Astrocyte (in vitro differentiated cells and primary cell): ENCODE data around the gene CSH2. TPM values are rescaled to one million over a fixed set of nuclear protein-coding genes. Genes with fewer than 3 reads are reported as not detected.
"Not testable (repeated sequence)": the region's sequence is repeated elsewhere in the genome, so short reads cannot be mapped to it uniquely, and the experiment has no call there.

Experiments used
- DNase-seq: peaks from one replicate; pipeline ENCODE4 v3.0.0-alpha.2; 2010; ENCODE audit warnings: low read depth
- FAIRE-seq: peaks from 2 replicates; lab custom pipeline; 2011; peaks lifted over from hg19 to GRCh38; lab: Jason Lieb, UNC
- H2AFZ ChIP-seq: 2 replicates; pipeline ENCODE4 v1.6.0; 2012; ENCODE audit warnings: low read depth, low read length, inconsistent platforms
- H3K27ac ChIP-seq: 2 replicates; pipeline ENCODE4 v1.5.1; 2011; ENCODE audit warnings: low read depth, low read length, inconsistent platforms
- H3K27me3 ChIP-seq: 2 replicates; pipeline ENCODE4 v1.6.0; 2011; ENCODE audit warnings: low read length, inconsistent platforms; ENCODE audit not compliant: insufficient read depth
- H3K36me3 ChIP-seq: 2 replicates; pipeline ENCODE4 v1.5.1; 2011; ENCODE audit warnings: low read length, inconsistent platforms; ENCODE audit not compliant: insufficient read depth
- H3K4me1 ChIP-seq: 2 replicates; pipeline ENCODE4 v1.5.1; 2011; ENCODE audit warnings: low read length, inconsistent platforms; ENCODE audit not compliant: insufficient read depth
- H3K4me2 ChIP-seq: 2 replicates; pipeline ENCODE4 v1.6.0; 2012; ENCODE audit warnings: low read length, inconsistent platforms
- H3K4me3 ChIP-seq: 2 replicates; pipeline ENCODE4 v1.5.1; 2011; ENCODE audit warnings: low read depth, mild to moderate bottlenecking, low read length, inconsistent platforms; ENCODE audit not compliant: insufficient read depth
- H3K79me2 ChIP-seq: 2 replicates; pipeline ENCODE4 v1.6.0; 2012; ENCODE audit warnings: mild to moderate bottlenecking, low read length, inconsistent platforms; ENCODE audit not compliant: insufficient read depth
- H3K9ac ChIP-seq: 2 replicates; pipeline ENCODE4 v1.6.0; 2012; ENCODE audit warnings: mild to moderate bottlenecking, low read length, inconsistent platforms
- H3K9me3 ChIP-seq: 2 replicates; pipeline ENCODE4 v1.5.1; 2012; ENCODE audit warnings: low read depth, mild to moderate bottlenecking, low read length, inconsistent platforms; ENCODE audit not compliant: insufficient read depth
- H4K20me1 ChIP-seq: 2 replicates; pipeline ENCODE4 v1.6.0; 2012; ENCODE audit warnings: low read length, inconsistent platforms; ENCODE audit not compliant: insufficient read depth
- H3K27ac Mint-ChIP-seq: one replicate; pipeline ENCODE4 v1.8.0; 2021; ENCODE audit warnings: mild to moderate bottlenecking, mixed read lengths; ENCODE audit not compliant: unreplicated experiment
- H3K27me3 Mint-ChIP-seq: one replicate; pipeline ENCODE4 v1.8.0; 2021; ENCODE audit warnings: low read depth, mixed read lengths; ENCODE audit not compliant: unreplicated experiment
- H3K36me3 Mint-ChIP-seq: one replicate; pipeline ENCODE4 v1.8.0; 2021; ENCODE audit warnings: low read depth, mixed read lengths; ENCODE audit not compliant: unreplicated experiment
- H3K4me1 Mint-ChIP-seq: one replicate; pipeline ENCODE4 v1.8.0; 2021; ENCODE audit warnings: low read depth, mixed read lengths; ENCODE audit not compliant: unreplicated experiment
- H3K4me3 Mint-ChIP-seq: one replicate; pipeline ENCODE4 v1.8.0; 2021; ENCODE audit warnings: mild to moderate bottlenecking, moderate library complexity, mixed read lengths; ENCODE audit not compliant: unreplicated experiment
- H3K9me3 Mint-ChIP-seq: one replicate; pipeline ENCODE4 v1.8.0; 2021; ENCODE audit warnings: mild to moderate bottlenecking, mixed read lengths; ENCODE audit not compliant: unreplicated experiment
- EZH2 ChIP-seq: IDR thresholded peaks from 2 replicates; pipeline ENCODE4 v1.6.1; 2012; ENCODE audit warnings: mild to moderate bottlenecking, low read length, inconsistent platforms; ENCODE audit not compliant: insufficient read depth
- total RNA-seq: library from RNA; stranded (reverse); gene quantifications from 2 replicates; pipeline ENCODE4 v1.2.1, GENCODE V29; 2021
- TF ChIP-seq, protein P1 (sequence below): IDR thresholded peaks from 2 replicates; pipeline ENCODE4 v1.5.1; 2011; ENCODE audit warnings: low read depth, mild to moderate bottlenecking, inconsistent platforms, low read length, moderate library complexity; ENCODE audit not compliant: insufficient read depth

CSH2 gene
- total RNA-seq, 1 donor from 2014 or later = 4.3 TPM

DNA sequence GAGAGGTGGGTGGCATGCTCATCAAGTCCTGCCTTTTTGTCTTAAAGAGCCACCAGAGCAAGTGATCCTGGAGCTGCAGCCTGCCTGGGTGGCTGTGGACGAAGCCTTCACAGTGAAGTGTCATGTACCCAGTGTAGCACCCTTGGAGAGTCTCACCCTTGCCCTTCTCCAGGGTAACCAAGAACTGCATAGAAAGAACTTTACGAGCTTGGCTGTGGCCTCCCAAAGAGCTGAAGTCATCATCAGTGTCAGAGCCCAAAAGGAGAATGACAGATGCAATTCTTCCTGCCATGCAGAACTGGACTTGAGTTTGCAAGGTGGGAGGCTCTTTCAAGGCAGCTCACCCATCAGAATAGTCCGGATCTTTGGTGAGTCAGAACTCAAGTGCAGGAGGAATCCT lies 14.2 kb downstream of the CSH2 start:
- H3K79me2 ChIP-seq = no peaks in the 10 kb centered on the region
- no peaks in the 10 kb centered on the region for H3K9me3 Mint-ChIP-seq
- H3K27ac Mint-ChIP-seq = no peak overlapping the region
- H2AFZ ChIP-seq = no peak overlapping the region
- DNase-seq (no peak), FAIRE-seq (no peak)
- H3K27ac ChIP-seq = no peak overlapping the region
- no peaks in the 10 kb centered on the region for H4K20me1 ChIP-seq
- no peaks in the 10 kb centered on the region for H3K9me3 ChIP-seq
- no peaks in the 10 kb centered on the region for H3K36me3 Mint-ChIP-seq
- peaks cover 18% of the 10 kb centered on the region for H3K27me3 ChIP-seq
- no peaks in the 10 kb centered on the region for H3K4me1 ChIP-seq
- H3K27me3 Mint-ChIP-seq = peaks cover 41% of the 10 kb centered on the region
- no peaks in the 10 kb centered on the region for H3K4me1 Mint-ChIP-seq
- no peak overlapping the region for H3K4me3 ChIP-seq
- H3K4me2 ChIP-seq = no peak overlapping the region
- H3K9ac ChIP-seq = no peak overlapping the region
- H3K4me3 Mint-ChIP-seq = no peak overlapping the region
- TF ChIP-seq, protein P1, sequence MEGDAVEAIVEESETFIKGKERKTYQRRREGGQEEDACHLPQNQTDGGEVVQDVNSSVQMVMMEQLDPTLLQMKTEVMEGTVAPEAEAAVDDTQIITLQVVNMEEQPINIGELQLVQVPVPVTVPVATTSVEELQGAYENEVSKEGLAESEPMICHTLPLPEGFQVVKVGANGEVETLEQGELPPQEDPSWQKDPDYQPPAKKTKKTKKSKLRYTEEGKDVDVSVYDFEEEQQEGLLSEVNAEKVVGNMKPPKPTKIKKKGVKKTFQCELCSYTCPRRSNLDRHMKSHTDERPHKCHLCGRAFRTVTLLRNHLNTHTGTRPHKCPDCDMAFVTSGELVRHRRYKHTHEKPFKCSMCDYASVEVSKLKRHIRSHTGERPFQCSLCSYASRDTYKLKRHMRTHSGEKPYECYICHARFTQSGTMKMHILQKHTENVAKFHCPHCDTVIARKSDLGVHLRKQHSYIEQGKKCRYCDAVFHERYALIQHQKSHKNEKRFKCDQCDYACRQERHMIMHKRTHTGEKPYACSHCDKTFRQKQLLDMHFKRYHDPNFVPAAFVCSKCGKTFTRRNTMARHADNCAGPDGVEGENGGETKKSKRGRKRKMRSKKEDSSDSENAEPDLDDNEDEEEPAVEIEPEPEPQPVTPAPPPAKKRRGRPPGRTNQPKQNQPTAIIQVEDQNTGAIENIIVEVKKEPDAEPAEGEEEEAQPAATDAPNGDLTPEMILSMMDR = no peak
- TF ChIP-seq EZH2 = no peak
- no peaks in the 10 kb centered on the region for H3K36me3 ChIP-seq

DNA sequence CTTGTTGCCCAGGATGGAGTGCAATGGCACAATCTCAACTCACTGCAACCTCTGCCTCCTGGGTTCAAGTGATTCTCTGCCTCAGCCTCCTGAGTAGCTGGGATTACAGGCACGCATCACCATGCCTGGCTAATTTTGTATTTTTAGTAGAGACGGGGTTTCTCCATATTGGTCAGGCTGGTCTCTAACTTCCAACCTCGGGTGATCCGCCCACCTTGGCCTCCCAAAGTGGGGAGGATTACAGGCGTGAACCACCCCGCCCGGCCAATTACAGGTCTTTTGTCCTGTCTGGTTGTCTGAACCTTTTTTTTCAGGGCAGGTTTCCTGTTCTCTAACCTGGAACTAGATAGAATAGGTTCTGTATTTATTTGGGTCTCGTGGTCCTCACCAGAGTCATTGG lies 17.1 kb downstream of the CSH2 start:
- H3K4me3 Mint-ChIP-seq, H4K20me1 ChIP-seq, H3K4me1 ChIP-seq, FAIRE-seq, H3K9me3 ChIP-seq, H2AFZ ChIP-seq, DNase-seq, H3K9me3 Mint-ChIP-seq, H3K4me2 ChIP-seq, H3K27ac ChIP-seq, H3K79me2 ChIP-seq, H3K36me3 Mint-ChIP-seq, H3K4me1 Mint-ChIP-seq, H3K36me3 ChIP-seq, H3K27ac Mint-ChIP-seq, H3K9ac ChIP-seq, H3K4me3 ChIP-seq: not testable (repeated sequence)
- H3K27me3 Mint-ChIP-seq = peaks cover 43% of the 10 kb centered on the region
- peaks cover 28% of the 10 kb centered on the region for H3K27me3 ChIP-seq

DNA sequence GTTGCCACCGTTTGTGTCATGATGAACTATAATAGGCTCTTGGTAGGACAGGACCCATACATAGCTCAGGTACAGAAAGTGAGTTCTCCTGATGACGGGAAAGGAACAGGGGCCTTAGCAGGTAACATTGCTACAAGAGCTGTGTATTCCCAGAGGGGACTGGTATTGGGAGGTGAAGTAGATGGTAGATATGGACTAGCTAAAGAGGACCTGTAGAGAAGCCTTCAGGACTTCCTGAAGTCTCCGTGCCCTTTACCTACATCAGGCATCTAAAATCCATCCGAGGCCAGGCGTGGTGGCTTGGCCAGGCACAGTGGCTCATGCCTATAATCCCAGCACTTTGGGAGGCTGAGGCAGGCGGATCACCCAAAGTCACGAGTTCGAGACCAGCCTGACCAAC lies 18.3 kb downstream of the CSH2 start:
- Histone ChIP-seq H3K79me2 (no peaks in the 10 kb centered on the region), H3K36me3 (no peaks in the 10 kb centered on the region), H3K27ac (no peak overlapping the region), H3K4me1 (no peaks in the 10 kb centered on the region), H4K20me1 (no peaks in the 10 kb centered on the region), H3K9ac (no peak overlapping the region), H2AFZ (no peak overlapping the region), H3K27me3 (peaks cover 23% of the 10 kb centered on the region), H3K9me3 (no peaks in the 10 kb centered on the region), H3K4me2 (no peak overlapping the region), H3K4me3 (no peak overlapping the region)
- TF ChIP-seq, protein P1 = no peak
- no peak for TF ChIP-seq EZH2
- Mint-ChIP-seq H3K27me3 (peaks cover 36% of the 10 kb centered on the region), H3K36me3 (no peaks in the 10 kb centered on the region), H3K4me3 (no peak overlapping the region), H3K9me3 (no peaks in the 10 kb centered on the region), H3K27ac (no peak overlapping the region), H3K4me1 (no peaks in the 10 kb centered on the region)
- no peak for FAIRE-seq
- DNase-seq = no peak
